Effector memory CD8-positive, alpha-beta T cell (primary cell): ENCODE results near the gene C19orf38.
A peak's percentile ranks its signal among the peaks of the same experiment; 100 is the strongest.

Experiments
- ATAC-seq: fragments of 150-1000 bp; cut with Tn5 transposase; replicated peaks from 2 replicates; pipeline ENCODE4 v1.10.0; 2021; ENCODE audit warnings: mild to moderate bottlenecking, moderate library complexity
- DNase-seq, 3 experiments: peaks; one replicate each; pipeline ENCODE4 v3.0.0; 2021
- H3K27ac Mint-ChIP-seq, 2 donors: one replicate each; pipeline ENCODE4 v1.8.0; 2022; ENCODE audit warnings: mild to moderate bottlenecking in 2 of 2, mixed read lengths in 2 of 2, moderate library complexity in 2 of 2
- H3K27me3 Mint-ChIP-seq, 2 donors: one replicate each; pipeline ENCODE4 v1.8.0; 2022; ENCODE audit warnings: mixed read lengths in 2 of 2
- H3K36me3 Mint-ChIP-seq: one replicate; pipeline ENCODE4 v1.8.0; 2022; ENCODE audit warnings: mild to moderate bottlenecking, moderate library complexity, mixed read lengths; ENCODE audit not compliant: insufficient read depth
- H3K4me1 Mint-ChIP-seq, 2 donors: one replicate each; pipeline ENCODE4 v1.8.0; 2022; ENCODE audit warnings: low read depth in 2 of 2, mixed read lengths in 2 of 2
- H3K4me3 Mint-ChIP-seq, 2 donors: one replicate each; pipeline ENCODE4 v1.8.0; 2022; ENCODE audit warnings: mild to moderate bottlenecking in 2 of 2, mixed read lengths in 2 of 2, moderate library complexity in 2 of 2
- H3K9me3 Mint-ChIP-seq, 2 donors: one replicate each; pipeline ENCODE4 v1.8.0; 2022; ENCODE audit warnings: mixed read lengths in 2 of 2
- total RNA-seq, 9 experiments: gene quantifications; one replicate each; lab custom pipeline; 2026; lab: John Stamatoyannopoulos, UW

C19orf38 gene, protein sequence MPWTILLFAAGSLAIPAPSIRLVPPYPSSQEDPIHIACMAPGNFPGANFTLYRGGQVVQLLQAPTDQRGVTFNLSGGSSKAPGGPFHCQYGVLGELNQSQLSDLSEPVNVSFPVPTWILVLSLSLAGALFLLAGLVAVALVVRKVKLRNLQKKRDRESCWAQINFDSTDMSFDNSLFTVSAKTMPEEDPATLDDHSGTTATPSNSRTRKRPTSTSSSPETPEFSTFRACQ
- 0 to 0.63 (median 0.34) reads per million in 9 experiments for total RNA-seq

DNA sequence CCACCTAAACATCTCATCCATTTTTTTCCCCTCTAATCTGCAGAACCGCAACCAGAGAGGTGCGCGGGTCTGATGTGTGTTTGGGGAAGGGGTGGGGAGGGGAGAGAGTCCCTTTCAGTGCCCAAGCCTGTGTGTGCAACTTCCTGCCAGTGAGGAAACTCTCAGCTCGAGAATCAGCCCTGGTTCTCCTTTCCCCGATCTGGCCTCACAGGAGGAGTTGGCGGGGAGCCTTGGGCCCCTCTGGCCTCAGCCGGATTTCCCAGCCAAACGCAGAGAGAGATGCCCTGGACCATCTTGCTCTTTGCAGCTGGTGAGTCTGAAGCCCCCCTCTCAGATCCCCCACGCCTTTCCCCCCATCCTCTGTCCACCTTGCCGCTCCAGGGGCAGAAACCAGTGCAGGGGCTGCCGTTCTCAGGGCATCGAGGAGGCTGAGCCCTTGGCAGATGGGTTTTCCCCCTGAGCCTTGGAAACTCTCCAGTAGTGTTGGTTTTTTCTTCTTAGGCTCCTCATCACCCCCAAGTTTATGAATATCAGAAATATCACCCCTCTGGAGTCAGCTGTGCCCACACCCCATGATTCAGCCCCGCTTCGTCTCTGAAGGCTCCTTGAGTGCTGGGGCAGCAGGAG, at the start of gene C19orf38:
Gene C19orf38, plus strand, starts transcription at position 186 of the 627 bp plus-strand sequence. Its CDS starts 94 bp downstream, at position 280.
- Mint-ChIP-seq H3K27me3 (peaks cover 0 to 23% of the 10 kb centered on the region in 2 donors), H3K9me3 (peaks cover 0 to 5% of the 10 kb centered on the region in 2 donors), H3K4me3 (no peak within 1 kb of the TSS), H3K27ac (no peak within 1 kb of the TSS), H3K36me3 (no peaks in the 10 kb centered on the region), H3K4me1 (no peaks in the 10 kb centered on the region)
- DNase-seq (no peak), ATAC-seq (no peak)

DNA sequence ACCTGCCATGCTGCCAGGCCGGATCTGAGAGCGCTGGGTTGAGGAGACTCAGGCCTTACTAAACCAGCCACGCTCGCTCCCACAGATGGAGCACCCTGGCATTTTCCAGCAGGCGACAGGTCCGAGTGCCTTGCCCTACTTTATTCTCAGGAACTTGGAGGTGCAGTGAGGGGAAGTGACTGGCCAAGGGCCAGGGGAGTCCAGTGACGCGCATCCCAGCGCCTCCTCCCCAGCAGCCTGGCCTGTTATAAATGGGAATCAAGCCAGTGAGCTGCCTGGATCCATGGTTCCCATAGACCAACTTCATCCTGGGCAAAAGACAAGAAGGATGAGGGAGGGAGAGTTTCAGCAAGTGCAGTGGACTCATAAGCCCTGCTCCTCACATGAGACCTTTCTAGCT, 47.7 kb upstream of the C19orf38 start:
- Mint-ChIP-seq H3K9me3 (no peaks in the 10 kb centered on the region), H3K27me3 (no peaks in the 10 kb centered on the region), H3K4me1 (peaks cover 29 to 32% of the 10 kb centered on the region in 2 donors), H3K36me3 (peaks cover 81% of the 10 kb centered on the region), H3K4me3 (peak overlapping the region in 1 of 2 donors; percentile 60), H3K27ac (peak overlapping the region; percentile 98)
- DNase-seq (no peak), ATAC-seq (no peak)

DNA sequence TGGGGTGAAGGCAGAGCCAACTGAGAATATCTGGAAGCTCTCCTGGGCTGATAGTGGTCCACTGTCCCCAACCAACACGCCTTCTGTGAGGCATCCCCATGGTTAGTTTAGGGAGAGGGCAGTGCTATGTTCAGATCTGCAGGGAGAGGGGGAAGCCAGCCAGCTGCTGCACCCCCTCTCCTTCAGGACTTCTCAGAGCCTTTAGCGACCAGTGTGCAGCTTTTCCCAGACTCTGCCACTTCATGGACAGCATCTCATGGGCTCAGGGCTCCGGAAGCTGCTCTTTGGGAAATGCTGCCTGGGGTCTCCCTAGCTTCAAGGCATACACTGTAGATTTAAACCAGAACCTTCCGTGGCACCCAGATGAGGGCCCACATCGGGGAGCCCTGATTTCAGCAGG, 45.7 kb upstream of the C19orf38 start:
- ATAC-seq (no peak), DNase-seq (no peak)
- H3K9me3 Mint-ChIP-seq, result no peaks in the 10 kb centered on the region
- H3K4me3 Mint-ChIP-seq, result no peak overlapping the region
- H3K27ac Mint-ChIP-seq, result peak overlapping the region in 1 of 2 donors; percentile 73
- H3K27me3 Mint-ChIP-seq, result no peaks in the 10 kb centered on the region
- H3K36me3 Mint-ChIP-seq, result peaks cover 73% of the 10 kb centered on the region
- peaks cover 22 to 23% of the 10 kb centered on the region in 2 donors for H3K4me1 Mint-ChIP-seq

DNA sequence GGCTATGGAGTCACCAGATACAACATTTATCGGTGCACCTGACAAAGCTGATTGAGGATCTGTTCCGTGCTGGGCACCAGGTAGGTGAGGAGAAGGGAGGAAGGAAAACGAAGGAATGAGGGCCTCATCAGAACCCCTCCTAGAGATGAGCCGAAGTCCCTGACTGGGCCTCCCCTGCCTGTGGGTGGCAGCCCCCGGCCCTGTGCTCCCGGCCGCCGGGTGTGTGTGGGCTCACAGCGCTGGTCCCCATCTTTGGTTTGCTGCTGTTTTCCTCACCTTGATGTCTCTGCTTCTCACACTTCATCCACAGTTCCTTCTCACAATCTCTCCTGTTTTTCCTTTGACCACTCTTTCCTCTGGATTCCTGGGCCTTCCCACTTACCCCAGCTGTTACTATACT, 45.0 kb upstream of the C19orf38 start:
- Mint-ChIP-seq H3K4me3 (no peak overlapping the region), H3K36me3 (peaks cover 66% of the 10 kb centered on the region), H3K27me3 (no peaks in the 10 kb centered on the region), H3K27ac (peak overlapping the region; percentile 81 to 90), H3K4me1 (peaks cover 15 to 17% of the 10 kb centered on the region in 2 donors), H3K9me3 (no peaks in the 10 kb centered on the region)
- no peak for ATAC-seq
- no peak for DNase-seq

DNA sequence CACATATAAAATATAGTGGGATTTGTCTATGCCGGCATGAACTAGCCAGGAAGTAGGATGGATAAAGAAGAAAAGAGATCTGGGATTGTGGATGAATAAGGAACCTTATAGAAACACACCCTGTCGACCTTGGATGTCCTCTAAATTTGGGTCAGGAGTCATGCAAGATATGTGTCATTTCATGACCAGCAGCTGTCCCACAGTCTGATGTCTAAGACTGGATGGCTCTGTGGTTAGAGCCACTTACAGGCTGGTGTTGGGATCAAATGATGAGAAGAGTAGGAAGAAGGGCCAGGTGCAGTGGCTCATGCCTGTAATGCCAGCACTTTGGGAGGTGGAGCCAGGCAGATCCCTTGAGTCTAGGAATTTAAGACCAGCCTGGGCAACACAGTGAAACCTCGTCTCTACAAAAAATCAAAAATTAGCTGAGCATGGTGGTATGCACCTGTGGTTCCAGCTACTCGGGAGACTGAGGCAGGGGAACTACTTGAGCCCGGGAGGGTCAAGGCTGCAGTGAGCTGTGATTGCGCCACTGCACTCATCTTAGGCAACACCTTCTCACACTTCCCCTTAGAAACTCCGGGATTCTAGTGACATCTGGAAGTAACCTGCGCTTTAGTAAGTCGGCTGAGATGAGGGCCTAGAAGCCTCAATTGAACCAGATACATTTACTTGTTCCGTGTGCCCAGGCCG, 43.0 kb upstream of the C19orf38 start:
- Mint-ChIP-seq H3K4me3 (no peak overlapping the region), H3K36me3 (peaks cover 59% of the 10 kb centered on the region)

DNA sequence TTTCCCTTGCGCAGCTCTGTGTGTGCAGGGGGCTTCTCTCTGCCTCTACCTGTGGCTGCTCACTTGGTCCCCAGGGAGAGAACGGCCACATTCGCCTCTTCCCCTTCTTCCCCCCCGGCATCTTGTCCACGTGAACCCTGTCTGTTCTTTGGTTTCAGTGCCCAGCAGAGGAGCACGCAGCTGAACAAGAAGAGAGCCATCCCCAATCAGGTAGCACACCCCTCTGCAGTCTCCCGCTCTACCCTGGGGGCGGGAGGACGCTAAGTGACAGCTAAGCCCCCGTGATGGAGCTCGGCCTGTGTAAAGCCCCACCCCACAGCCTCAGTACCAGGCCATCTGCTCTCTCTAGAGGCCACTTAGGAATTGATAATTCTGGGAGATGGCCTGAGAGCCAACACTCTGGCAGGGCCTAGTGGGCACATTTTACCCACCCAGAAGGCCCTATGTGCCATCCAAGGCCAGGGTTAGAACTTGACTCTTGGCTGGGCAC, 42.4 kb upstream of the C19orf38 start:
- DNase-seq (no peak), ATAC-seq (no peak)
- Mint-ChIP-seq H3K36me3 (peaks cover 55% of the 10 kb centered on the region), H3K4me3 (no peak overlapping the region), H3K4me1 (peaks cover 15 to 27% of the 10 kb centered on the region in 2 donors), H3K27ac (peak overlapping the region in 1 of 2 donors; percentile 26), H3K9me3 (no peaks in the 10 kb centered on the region), H3K27me3 (no peaks in the 10 kb centered on the region)

More for the DNA sequence above, 43.0 kb upstream of the C19orf38 start:
- Mint-ChIP-seq H3K9me3 (no peaks in the 10 kb centered on the region), H3K27me3 (no peaks in the 10 kb centered on the region), H3K27ac (peak overlapping the region; percentile 26 to 33), H3K4me1 (peaks cover 19 to 24% of the 10 kb centered on the region in 2 donors)
- DNase-seq (no peak), ATAC-seq (no peak)

DNA sequence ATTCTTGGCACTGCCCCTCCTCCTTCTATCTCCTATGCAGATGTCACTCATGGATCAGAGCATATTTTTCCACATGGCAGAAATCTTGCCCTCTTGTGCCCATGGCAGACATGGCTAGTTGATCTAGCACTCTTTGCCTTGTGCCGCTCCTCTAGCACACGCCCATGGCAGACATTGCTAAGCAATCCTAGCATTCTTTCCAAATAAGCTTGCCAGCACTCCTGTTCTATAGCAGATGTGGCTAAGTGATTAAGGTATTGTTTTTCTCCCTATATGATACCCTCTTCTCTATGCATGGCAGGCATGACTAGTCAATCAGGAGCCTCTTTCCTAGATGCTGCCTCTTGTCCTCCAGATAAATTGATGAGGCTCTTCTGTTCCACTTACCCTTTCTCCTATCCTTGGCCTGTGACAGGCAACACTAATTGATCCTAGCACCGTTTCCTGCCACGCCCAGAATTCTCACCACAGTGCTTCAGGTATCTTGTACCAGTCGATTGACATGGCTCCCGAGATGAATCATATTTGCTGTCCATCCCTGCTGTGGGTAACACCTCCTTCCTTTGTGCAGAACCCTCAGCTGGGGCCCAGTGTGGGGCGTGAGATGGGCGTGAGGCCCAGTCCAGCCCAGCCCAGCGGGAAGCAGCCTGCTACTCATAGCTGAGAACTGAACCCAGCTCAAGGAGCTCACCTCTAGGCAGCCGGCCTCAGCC, 39.1 kb upstream of the C19orf38 start:
- H3K9me3 Mint-ChIP-seq, result no peaks in the 10 kb centered on the region
- ATAC-seq (peak; percentile 55), DNase-seq (peak in 1 of 3 experiments; percentile 37)
- peaks cover 32 to 40% of the 10 kb centered on the region in 2 donors for H3K4me1 Mint-ChIP-seq
- peak overlapping the region; percentile 22 to 63 for H3K4me3 Mint-ChIP-seq
- peak overlapping the region; percentile 76 to 96 for H3K27ac Mint-ChIP-seq
- no peaks in the 10 kb centered on the region for H3K27me3 Mint-ChIP-seq
- peaks cover 45% of the 10 kb centered on the region for H3K36me3 Mint-ChIP-seq

DNA sequence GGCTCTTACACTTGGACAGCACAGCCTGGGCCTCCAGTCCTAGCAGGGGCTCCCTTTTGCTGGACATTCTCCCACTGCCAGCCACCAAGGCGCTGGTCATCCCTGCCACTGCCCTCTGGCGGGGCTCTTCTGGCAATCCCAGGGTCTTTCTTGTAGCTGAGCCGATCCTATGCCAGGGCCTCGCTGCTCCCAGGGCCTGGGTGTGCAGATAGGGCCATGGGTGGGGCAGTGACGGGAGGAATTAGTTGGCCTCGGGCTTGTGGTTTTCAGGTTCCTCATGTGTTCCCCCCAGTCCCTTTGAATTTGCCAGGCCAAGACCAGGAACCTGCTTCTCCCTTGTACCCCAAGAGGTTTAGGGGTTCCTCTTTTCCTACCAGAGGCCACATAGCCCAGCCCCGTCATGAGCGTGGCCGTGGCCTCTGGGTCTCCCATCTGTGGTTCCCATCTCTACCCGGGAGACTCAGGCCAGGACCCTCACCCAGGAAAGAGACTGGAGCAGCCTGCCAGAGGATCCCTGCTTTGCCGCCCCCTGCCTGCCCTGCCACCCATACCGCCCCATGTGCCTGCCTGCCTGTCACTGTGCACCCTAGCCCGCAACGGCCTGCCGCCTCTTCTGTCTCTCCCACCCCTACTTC, 38.4 kb upstream of the C19orf38 start:
- Mint-ChIP-seq H3K27me3 (no peaks in the 10 kb centered on the region), H3K4me3 (peak overlapping the region; percentile 22 to 63), H3K9me3 (no peaks in the 10 kb centered on the region), H3K4me1 (peaks cover 39 to 44% of the 10 kb centered on the region in 2 donors), H3K36me3 (peaks cover 42% of the 10 kb centered on the region), H3K27ac (peak overlapping the region; percentile 76 to 96)
- no peak for DNase-seq
- no peak for ATAC-seq

DNA sequence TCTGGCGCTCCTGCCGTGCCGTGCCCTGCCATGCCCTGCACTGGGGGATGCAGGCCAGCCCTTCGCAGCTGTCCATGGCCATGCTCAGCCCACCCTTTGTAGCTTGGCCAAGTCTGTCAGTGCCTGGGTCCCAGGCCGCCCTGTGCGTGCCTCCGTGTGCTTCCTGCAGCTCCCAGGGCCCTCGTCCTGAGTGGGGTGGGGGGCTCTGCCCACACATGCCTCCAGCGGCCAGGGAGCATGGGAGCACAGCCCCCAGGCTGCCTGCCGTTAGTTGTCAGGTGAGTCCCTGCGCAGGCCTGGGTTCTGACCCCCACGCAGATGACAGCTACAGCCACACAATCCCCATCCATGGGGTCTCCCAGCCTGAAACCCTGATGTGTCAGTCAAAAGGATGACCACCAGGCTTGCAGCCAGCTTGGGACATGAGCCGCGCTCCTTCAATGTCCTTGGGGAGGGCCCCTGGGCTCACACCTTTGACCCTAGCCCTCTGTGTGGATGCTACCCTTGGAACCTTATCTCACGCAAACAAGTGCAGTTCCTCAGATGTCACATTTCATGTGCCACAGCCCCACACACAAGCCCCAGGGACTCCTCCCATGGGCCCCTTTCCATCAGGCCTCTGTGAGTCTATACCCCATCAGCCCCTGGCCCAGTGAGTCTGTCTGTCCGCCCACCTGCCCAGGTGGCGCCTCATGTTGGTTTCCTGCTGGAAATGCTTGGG, 36.7 kb upstream of the C19orf38 start:
- Mint-ChIP-seq H3K36me3 (peaks cover 32% of the 10 kb centered on the region), H3K27me3 (no peaks in the 10 kb centered on the region), H3K27ac (peak overlapping the region; percentile 92 to 96), H3K9me3 (no peaks in the 10 kb centered on the region), H3K4me1 (peaks cover 46 to 48% of the 10 kb centered on the region in 2 donors), H3K4me3 (no peak overlapping the region)
- ATAC-seq (no peak), DNase-seq (no peak)

DNA sequence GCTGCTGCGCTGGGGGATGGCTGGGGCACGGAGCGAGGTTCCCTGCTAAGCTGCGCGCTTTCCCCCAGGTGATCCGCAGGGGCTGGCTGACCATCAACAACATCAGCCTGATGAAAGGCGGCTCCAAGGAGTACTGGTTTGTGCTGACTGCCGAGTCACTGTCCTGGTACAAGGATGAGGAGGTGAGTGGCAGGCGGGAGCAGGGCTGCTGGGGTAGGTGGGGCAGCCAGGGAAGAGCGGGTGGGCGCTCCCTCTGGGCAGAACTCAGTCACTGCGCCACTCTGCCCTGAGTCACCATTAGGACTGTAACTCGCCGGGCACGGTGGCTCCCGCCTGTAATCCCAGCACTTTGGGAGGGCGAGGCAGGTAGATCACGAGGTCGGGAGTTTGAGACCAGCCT, 36.0 kb upstream of the C19orf38 start:
- Mint-ChIP-seq H3K27me3 (no peaks in the 10 kb centered on the region), H3K27ac (peak overlapping the region; percentile 92 to 96), H3K4me3 (no peak overlapping the region), H3K4me1 (peaks cover 46 to 48% of the 10 kb centered on the region in 2 donors), H3K36me3 (peaks cover 32% of the 10 kb centered on the region), H3K9me3 (no peaks in the 10 kb centered on the region)
- no peak for ATAC-seq
- no peak for DNase-seq

DNA sequence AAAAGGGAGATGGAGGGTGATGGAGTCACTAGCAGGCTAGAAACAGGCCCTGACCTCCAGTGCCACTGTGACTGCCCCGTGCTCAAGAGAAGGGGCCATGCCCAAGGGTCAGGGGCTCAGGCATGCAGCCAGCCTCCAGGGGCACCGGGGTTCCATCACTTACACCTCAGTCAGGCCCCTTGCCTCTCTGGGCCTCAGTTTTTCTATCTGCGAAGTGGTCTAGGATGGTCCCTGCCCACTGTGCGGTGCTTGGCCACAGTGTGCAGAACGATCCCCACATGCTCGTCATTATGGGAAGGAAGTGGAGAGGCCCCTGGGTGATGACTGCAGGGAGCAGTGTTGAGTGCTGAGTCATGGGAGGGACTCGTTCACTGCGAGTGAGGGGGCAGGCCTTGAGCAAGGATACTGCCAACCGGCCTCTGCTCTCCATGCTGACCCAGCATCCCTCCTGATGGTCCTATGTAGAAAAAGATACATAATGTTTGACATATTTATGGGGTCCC, 35.3 kb upstream of the C19orf38 start:
- peak overlapping the region; percentile 92 to 96 for H3K27ac Mint-ChIP-seq
- H3K4me1 Mint-ChIP-seq, result peaks cover 46 to 48% of the 10 kb centered on the region in 2 donors
- H3K27me3 Mint-ChIP-seq, result no peaks in the 10 kb centered on the region
- H3K4me3 Mint-ChIP-seq, result peak overlapping the region; percentile 46 to 67
- ATAC-seq (peak; percentile 64), DNase-seq (no peak)
- no peaks in the 10 kb centered on the region for H3K9me3 Mint-ChIP-seq
- H3K36me3 Mint-ChIP-seq, result peaks cover 34% of the 10 kb centered on the region

DNA sequence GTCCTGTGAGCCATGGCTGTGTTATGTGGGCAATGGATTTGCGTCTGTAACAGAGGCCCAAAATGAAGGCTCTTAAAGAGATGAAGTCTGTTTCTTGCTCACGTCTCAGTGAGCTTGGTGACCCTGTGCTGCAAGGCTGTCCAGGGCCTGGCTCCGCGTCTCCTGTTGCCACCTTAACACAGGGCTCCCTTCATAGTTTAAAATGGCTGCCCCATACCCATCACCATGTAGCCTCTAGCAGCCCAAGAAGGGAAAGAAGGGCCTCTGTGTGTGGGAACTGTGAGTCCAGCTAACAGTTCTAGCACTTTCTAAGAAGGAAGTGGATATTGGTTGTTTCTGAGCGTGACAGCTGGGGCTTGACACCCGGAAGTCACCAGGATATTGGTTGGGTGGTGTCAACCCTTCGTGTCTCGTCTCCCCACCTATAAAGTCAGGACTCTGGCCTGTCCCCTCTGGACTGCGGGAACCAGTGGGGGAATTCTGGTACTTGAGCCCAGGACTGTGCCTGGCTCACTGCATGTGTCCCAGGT, 33.1 kb upstream of the C19orf38 start:
- ATAC-seq (peak; percentile 61), DNase-seq (no peak)
- Mint-ChIP-seq H3K27me3 (no peaks in the 10 kb centered on the region), H3K27ac (peak overlapping the region; percentile 66 to 96), H3K9me3 (no peaks in the 10 kb centered on the region), H3K36me3 (peaks cover 30% of the 10 kb centered on the region), H3K4me3 (peak overlapping the region; percentile 14 to 44), H3K4me1 (peaks cover 30 to 41% of the 10 kb centered on the region in 2 donors)
